Left cardiac atrium (tissue), 2 donors: ENCODE results near the gene HOMER2. TPM values are rescaled to one million over a fixed set of nuclear protein-coding genes. Genes with fewer than 3 reads are reported as not detected.

Source experiments
- total RNA-seq, 2 donors: library from RNA; stranded (reverse); fragmentation: NEBNext Ultra II Directional; extraction: Animal tissue kit (Norgen Biotek cat#: 25700); gene quantifications; one replicate each; pipeline ENCODE4 v1.2.1, GENCODE V29; 2021
- donor health status: DM: no; HTN: yes; CAD: no; lungs with severe emphysema.
- donor health status: DM: yes; HTN: yes; CAD: no.

HOMER2 gene
- total RNA-seq, 2 donors from 2014 or later = 12.6 to 19.2 TPM

Other genes starting within 250 kb of the HOMER2 start
- gene AP3B2, start 242.8 kb downstream of the HOMER2 start, total RNA-seq = 1 to 10 TPM in 1 of 2 donors, under 1 TPM in 1; 0.34 to 1.4 TPM
- gene FSD2, start 146.7 kb downstream of the HOMER2 start, total RNA-seq = 10 to 100 TPM; 47.7 to 94.3 TPM
- 1 to 10 TPM; 6.3 to 7.2 TPM for gene WHAMM, start 143.1 kb downstream of the HOMER2 start, total RNA-seq
- gene RAMAC, start 33.5 kb upstream of the HOMER2 start, total RNA-seq = 10 to 100 TPM; 13.5 to 13.6 TPM
- gene C15orf40, start 58.9 kb upstream of the HOMER2 start, total RNA-seq = 10 to 100 TPM; 10.9 to 13.4 TPM
- gene BTBD1, start 114.5 kb upstream of the HOMER2 start, total RNA-seq = 100 to 1,000 TPM; 100 to 128 TPM
- 10 to 100 TPM; 19.0 to 33.0 TPM for gene TM6SF1, start 154.9 kb upstream of the HOMER2 start, total RNA-seq